Activated CD8-positive, alpha-beta T cell treated with anti-CD3 and anti-CD28 coated beads for 36 hours (primary cell): ENCODE data around the gene NDUFB7. TPM values are rescaled to one million over a fixed set of nuclear protein-coding genes. Genes with fewer than 3 reads are reported as not detected.
"Not testable (repeated sequence)": the region's sequence is repeated elsewhere in the genome, so short reads cannot be mapped to it uniquely, and the experiment has no call there.

Source experiments
- ATAC-seq: fragments of 200-7000 bp; cut with Tn5 transposase; one replicate; pipeline ENCODE4 v1.10.0; 2021; ENCODE audit warnings: mild to moderate bottlenecking, moderate library complexity
- CTCF ChIA-PET: fragments of 350-600 bp; sonication (Branson Sonifier 250); formaldehyde crosslinking; loops from one replicate; lab custom pipeline; 2021; ENCODE audit warnings: antibody characterized with exemption; lab: Charles Lee
- POLR2A ChIA-PET: fragments of 350-600 bp; sonication (Branson Sonifier 250); formaldehyde crosslinking; loops from one replicate; lab custom pipeline; 2021; ENCODE audit warnings: antibody characterized with exemption; lab: Charles Lee
- DNase-seq: peaks from one replicate; pipeline ENCODE4 v3.0.0-alpha.2; 2020
- H3K27ac Mint-ChIP-seq: one replicate; pipeline ENCODE4 v1.8.0; 2021; ENCODE audit warnings: mild to moderate bottlenecking, mixed read lengths
- H3K27me3 Mint-ChIP-seq: one replicate; pipeline ENCODE4 v1.8.0; 2021; ENCODE audit warnings: mixed read lengths
- H3K36me3 Mint-ChIP-seq: one replicate; pipeline ENCODE4 v1.8.0; 2021; ENCODE audit warnings: low read depth, mixed read lengths
- H3K4me1 Mint-ChIP-seq: one replicate; pipeline ENCODE4 v1.8.0; 2021; ENCODE audit warnings: low read depth, mixed read lengths
- H3K4me3 Mint-ChIP-seq: one replicate; pipeline ENCODE4 v1.8.0; 2021; ENCODE audit warnings: mild to moderate bottlenecking, moderate library complexity, mixed read lengths
- H3K9me3 Mint-ChIP-seq: one replicate; pipeline ENCODE4 v1.8.0; 2021; ENCODE audit warnings: mixed read lengths
- intact Hi-C: fragments of 100-400 bp; cut with micrococcal nuclease; formaldehyde crosslinking; loops from one replicate; pipeline ENCODE4 v1.10.0; 2022
- total RNA-seq, 2 experiments: library from RNA; stranded (reverse); gene quantifications; one replicate each; pipeline ENCODE4 v1.2.3, GENCODE V29; 2021
- TF ChIP-seq, protein P1 (sequence below): fragments of 200-600 bp; IDR thresholded peaks from one replicate; pipeline ENCODE4 v1.8.0; 2022; ENCODE audit warnings: antibody characterized with exemption, mild to moderate bottlenecking

The NDUFB7 gene
- total RNA-seq, 2 experiments from 2014 or later: 123 to 135 TPM

DNA sequence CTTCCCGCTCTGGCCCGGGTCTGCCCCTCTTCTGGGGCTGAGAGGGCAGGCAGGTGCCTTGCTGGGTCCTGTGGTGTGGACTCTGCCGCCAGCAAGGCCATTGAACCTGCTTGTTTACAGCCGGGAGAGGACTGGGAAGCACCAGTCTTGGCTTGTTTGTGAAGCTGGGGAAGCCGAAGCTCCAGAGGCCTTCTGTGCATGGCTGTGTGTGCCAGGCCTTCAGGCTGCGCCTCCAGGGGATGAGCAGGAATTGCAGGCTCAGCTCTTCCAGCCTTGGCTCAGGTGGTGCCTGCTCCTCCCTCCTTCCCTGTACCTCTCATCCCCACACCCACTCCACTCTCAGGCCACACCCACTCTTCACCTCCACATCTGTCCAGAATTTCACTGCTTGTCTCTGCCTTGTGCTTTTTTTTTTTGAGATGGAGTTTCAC, 17.5 kb downstream of the NDUFB7 start:
- Mint-ChIP-seq H3K27me3 (no peaks in the 10 kb centered on the region), H3K27ac (peak overlapping the region; percentile 66), H3K36me3 (peaks cover 5% of the 10 kb centered on the region), H3K9me3 (no peaks in the 10 kb centered on the region), H3K4me1 (peaks cover 54% of the 10 kb centered on the region), H3K4me3 (no peak overlapping the region)
- POLR2A ChIA-PET: interaction anchor here (1.0 kb wide), 1 partner anchor 17 kb away, joined by 3 read pairs; the partner anchor contains the start of gene NDUFB7
- intact Hi-C loops: no loop called here
- TF ChIP-seq, protein P1, sequence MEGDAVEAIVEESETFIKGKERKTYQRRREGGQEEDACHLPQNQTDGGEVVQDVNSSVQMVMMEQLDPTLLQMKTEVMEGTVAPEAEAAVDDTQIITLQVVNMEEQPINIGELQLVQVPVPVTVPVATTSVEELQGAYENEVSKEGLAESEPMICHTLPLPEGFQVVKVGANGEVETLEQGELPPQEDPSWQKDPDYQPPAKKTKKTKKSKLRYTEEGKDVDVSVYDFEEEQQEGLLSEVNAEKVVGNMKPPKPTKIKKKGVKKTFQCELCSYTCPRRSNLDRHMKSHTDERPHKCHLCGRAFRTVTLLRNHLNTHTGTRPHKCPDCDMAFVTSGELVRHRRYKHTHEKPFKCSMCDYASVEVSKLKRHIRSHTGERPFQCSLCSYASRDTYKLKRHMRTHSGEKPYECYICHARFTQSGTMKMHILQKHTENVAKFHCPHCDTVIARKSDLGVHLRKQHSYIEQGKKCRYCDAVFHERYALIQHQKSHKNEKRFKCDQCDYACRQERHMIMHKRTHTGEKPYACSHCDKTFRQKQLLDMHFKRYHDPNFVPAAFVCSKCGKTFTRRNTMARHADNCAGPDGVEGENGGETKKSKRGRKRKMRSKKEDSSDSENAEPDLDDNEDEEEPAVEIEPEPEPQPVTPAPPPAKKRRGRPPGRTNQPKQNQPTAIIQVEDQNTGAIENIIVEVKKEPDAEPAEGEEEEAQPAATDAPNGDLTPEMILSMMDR: no peak
- DNase-seq (no peak), ATAC-seq (no peak)
- CTCF ChIA-PET: interaction anchor here (0.7 to 2.0 kb wide), 5 partner anchors 13 to 132 kb away, joined by 3 to 5 read pairs (median 4); partner anchors contain the start of gene NDUFB7

DNA sequence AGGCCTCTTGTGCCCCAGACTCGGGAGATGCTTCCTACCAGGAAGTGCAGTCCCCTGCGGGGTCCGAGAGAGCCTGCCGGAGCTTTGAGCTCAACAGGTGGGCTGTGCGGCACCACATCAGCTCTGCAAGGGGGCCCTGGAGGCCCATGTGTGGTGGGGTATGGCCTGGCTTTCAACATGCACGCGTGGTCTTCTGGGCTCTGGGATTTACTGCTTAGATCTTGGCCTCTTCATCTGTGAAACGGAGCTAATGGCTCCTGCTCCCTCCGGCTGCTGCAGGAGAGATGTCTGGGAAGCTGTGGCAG, 18.0 kb downstream of the NDUFB7 start:
- H3K36me3 Mint-ChIP-seq: peaks cover 5% of the 10 kb centered on the region
- CTCF ChIA-PET: interaction anchor here (0.7 to 2.0 kb wide), 4 partner anchors 14 to 132 kb away, joined by 3 to 5 read pairs (median 4); partner anchors contain the start of gene NDUFB7
- H3K27me3 Mint-ChIP-seq: no peaks in the 10 kb centered on the region
- peaks cover 52% of the 10 kb centered on the region for H3K4me1 Mint-ChIP-seq
- no peak for DNase-seq
- ATAC-seq: no peak
- intact Hi-C loops: no loop called here
- H3K4me3 Mint-ChIP-seq: no peak overlapping the region
- POLR2A ChIA-PET: interaction anchor here (0.7 to 1.0 kb wide), 3 partner anchors 16 to 47 kb away, joined by 3 read pairs; partner anchors contain the start of gene NDUFB7
- TF ChIP-seq, protein P1: no peak
- H3K9me3 Mint-ChIP-seq: no peaks in the 10 kb centered on the region
- peak overlapping the region; percentile 9 for H3K27ac Mint-ChIP-seq

DNA sequence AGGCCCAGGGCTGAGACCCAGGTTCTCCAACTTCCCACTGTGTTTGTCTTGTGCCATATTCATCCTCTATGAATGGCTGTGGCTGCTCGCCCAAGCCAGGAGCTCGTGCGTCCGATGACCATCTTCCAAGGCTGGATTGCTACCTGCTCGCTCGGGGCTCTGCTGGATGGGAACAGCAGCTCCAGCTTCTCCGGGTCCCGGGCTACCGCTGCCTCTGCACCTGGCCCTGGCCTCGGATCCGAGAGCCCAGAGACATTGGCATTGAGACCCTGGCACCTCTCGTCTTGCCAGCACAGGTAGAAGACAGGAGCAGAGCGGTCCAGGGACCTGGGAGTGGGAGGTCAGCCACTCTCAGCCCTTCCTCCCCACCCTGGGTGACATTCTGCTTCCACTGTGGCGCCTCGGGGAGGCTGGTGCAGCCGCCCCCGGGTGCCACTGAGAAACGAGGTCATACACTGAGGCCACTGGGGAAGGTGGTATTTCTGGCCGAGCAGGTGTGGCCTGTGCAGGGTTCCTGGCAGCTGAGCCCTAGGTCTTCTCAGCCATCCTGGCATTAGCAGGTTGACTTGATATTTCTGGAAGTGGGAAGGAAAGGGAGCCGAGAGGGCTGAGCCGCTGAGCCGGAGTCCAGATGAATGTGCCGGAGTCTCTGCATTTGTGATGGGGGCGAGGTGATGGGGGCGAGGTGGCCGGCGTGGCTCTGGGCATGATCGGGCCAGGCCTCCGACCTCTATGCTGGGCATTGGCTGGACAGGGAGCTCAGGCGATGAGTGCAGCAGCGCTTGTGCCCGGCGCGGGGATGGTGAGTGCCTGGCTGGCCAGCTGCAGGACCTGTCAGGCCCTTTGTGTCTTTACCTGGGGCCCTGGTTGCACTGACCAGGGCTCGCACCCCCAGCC, 18.6 kb downstream of the NDUFB7 start:
- DNase-seq: no peak
- peaks cover 8% of the 10 kb centered on the region for H3K36me3 Mint-ChIP-seq
- H3K9me3 Mint-ChIP-seq: no peaks in the 10 kb centered on the region
- no peak for ATAC-seq
- POLR2A ChIA-PET: interaction anchor here (0.7 to 0.9 kb wide), 2 partner anchors 16 to 46 kb away, joined by 3 read pairs; no protein-coding TSS in a partner anchor
- H3K4me1 Mint-ChIP-seq: peaks cover 52% of the 10 kb centered on the region
- intact Hi-C loops: no loop called here
- H3K4me3 Mint-ChIP-seq: no peak overlapping the region
- H3K27me3 Mint-ChIP-seq: no peaks in the 10 kb centered on the region
- CTCF ChIA-PET: interaction anchor here (0.8 to 4.2 kb wide), 4 partner anchors 15 to 133 kb away, joined by 3 to 14 read pairs (median 4); no protein-coding TSS in a partner anchor
- H3K27ac Mint-ChIP-seq: peak overlapping the region; percentile 59
- TF ChIP-seq, protein P1: no peak

DNA sequence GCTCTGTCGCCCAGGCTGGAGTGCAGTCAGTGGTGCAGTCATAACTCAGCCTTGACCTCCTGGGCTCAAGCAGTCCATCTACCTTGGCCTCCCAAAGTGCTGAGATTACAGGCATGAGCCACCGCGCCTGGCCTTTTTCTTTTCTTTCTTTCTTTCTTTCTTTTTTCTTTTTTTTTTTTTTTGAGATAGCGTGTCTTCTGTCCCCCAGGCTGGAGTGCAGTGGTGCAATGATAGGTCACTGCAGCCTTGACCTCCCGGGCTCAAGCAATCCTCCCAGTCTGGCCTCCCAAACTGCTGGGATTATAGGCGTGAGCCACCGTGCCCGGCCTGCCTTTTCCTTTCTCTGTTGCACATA, 19.9 kb downstream of the NDUFB7 start:
- DNase-seq, intact Hi-C loops, H3K9me3 Mint-ChIP-seq, ATAC-seq, H3K36me3 Mint-ChIP-seq, H3K27ac Mint-ChIP-seq, H3K4me3 Mint-ChIP-seq, POLR2A ChIA-PET, H3K27me3 Mint-ChIP-seq: not testable (repeated sequence)
- H3K4me1 Mint-ChIP-seq: peaks cover 52% of the 10 kb centered on the region
- CTCF ChIA-PET: interaction anchor here (0.7 to 4.2 kb wide), 9 partner anchors 10 to 134 kb away, joined by 3 to 14 read pairs (median 6); partner anchors contain the start of genes GIPC1 and NDUFB7

DNA sequence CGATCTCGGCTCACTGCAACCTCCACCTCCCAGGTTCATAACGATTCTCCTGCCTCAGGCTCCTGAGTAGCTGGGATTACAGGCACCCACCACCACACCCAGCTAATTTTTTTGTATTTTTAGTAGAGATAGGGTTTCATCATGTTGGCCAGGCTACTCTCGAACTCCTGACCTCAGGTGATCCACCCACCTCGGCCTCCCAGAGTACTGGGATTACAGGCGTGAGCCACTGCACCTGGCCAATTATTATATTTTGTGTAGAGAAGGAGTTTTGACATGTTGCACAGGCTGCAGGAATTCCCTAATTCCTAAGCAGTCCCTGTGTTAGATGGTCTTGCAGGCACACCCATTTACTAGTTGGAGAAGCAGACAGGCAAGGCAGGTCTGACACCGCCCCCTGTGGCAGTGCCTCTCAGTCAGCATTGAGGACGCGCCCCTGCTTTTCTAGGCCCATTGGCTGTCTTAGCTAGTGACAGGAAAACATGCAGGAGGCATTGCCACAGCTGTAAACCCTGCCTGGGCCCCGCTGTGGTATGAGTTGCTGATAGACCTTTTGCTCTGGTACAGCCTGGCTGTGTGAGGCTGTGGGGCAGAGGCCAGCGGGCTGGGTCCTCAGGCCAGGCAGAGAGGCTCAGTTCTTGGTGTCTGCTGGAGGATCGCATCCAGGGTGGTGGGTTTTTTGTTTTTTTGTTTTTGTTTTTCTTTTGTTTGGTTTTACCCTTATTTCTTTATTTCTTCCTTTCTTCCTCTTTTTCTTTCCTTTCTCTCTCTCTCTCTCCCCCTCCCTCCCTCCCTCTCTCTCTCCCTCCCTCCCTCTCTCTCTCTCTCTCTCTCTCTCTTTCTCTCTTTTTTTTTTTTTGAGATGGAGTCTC, 20.5 kb downstream of the NDUFB7 start:
- ChIA-PET CTCF (interaction anchor here (0.7 to 4.2 kb wide), 9 partner anchors 11 to 135 kb away, joined by 3 to 14 read pairs (median 6); partner anchors contain the start of genes GIPC1 and NDUFB7), POLR2A (interaction anchor here (1.7 kb wide), 1 partner anchor 15 kb away, joined by 4 read pairs; no protein-coding TSS in a partner anchor)
- H3K4me3 Mint-ChIP-seq, H3K27me3 Mint-ChIP-seq, H3K9me3 Mint-ChIP-seq, intact Hi-C loops, H3K36me3 Mint-ChIP-seq: not testable (repeated sequence)
- peak overlapping the region; percentile 75 for H3K27ac Mint-ChIP-seq
- TF ChIP-seq, protein P1: peak; percentile 70
- peaks cover 47% of the 10 kb centered on the region for H3K4me1 Mint-ChIP-seq
- DNase-seq: peak; percentile 94
- ATAC-seq: peak; percentile 96
